ENCODE results near the gene PPAN. TPM values are rescaled to one million over a fixed set of nuclear protein-coding genes. Genes with fewer than 3 reads are reported as not detected.

The PPAN gene
- total RNA-seq, 1 experiment from 2014 or later, result 63.3 TPM

DNA sequence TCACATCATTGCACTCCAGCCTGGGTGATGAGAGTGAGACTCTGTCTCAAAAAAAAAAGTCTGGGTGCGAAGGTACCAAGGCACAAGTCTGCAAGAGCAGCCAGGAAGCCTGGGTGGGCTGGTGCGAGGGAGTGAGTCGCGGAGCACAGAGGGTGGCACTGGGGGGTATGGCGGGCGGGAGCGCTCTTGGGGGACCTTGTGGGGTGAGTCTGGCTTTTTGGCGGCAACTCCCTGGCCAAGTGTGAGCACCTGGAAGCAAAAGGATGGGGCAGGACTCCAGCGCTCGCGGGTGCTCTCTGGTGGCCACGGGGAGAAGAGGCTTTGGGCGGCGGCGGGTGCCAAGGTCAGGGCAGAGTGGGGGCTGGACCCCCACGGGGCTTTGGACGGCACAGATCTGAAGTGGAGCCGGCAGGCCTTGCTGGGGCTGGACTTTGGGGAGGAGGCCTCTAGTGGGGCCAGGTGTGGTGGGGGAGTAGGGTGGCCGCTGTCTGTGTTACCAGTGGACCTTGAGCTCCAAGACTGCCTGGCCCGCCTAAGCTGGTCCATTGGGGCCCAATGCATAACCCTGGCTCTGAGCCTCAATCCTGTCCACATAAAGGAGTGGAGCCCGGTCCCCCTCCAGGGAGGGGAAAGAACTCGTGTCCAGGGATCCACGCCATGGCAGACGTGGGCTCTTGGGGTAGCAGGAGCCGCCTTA lies 6.9 kb downstream of the PPAN start:
- TF ChIP-seq POLR2AphosphoS5 (IDR thresholded peaks at IDR 0.05; ENCODE audit: low read depth, low read length), result peak; percentile 62; the same call in 1 of the 2 replicates
- TF ChIP-seq, protein P1, sequence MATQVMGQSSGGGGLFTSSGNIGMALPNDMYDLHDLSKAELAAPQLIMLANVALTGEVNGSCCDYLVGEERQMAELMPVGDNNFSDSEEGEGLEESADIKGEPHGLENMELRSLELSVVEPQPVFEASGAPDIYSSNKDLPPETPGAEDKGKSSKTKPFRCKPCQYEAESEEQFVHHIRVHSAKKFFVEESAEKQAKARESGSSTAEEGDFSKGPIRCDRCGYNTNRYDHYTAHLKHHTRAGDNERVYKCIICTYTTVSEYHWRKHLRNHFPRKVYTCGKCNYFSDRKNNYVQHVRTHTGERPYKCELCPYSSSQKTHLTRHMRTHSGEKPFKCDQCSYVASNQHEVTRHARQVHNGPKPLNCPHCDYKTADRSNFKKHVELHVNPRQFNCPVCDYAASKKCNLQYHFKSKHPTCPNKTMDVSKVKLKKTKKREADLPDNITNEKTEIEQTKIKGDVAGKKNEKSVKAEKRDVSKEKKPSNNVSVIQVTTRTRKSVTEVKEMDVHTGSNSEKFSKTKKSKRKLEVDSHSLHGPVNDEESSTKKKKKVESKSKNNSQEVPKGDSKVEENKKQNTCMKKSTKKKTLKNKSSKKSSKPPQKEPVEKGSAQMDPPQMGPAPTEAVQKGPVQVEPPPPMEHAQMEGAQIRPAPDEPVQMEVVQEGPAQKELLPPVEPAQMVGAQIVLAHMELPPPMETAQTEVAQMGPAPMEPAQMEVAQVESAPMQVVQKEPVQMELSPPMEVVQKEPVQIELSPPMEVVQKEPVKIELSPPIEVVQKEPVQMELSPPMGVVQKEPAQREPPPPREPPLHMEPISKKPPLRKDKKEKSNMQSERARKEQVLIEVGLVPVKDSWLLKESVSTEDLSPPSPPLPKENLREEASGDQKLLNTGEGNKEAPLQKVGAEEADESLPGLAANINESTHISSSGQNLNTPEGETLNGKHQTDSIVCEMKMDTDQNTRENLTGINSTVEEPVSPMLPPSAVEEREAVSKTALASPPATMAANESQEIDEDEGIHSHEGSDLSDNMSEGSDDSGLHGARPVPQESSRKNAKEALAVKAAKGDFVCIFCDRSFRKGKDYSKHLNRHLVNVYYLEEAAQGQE (IDR thresholded peaks at IDR 0.05; ENCODE audit: insufficient read depth in 1 of 2, low read depth in 2 of 2, low read length in 1 of 2), result no peak
- TF ChIP-seq, protein P2, sequence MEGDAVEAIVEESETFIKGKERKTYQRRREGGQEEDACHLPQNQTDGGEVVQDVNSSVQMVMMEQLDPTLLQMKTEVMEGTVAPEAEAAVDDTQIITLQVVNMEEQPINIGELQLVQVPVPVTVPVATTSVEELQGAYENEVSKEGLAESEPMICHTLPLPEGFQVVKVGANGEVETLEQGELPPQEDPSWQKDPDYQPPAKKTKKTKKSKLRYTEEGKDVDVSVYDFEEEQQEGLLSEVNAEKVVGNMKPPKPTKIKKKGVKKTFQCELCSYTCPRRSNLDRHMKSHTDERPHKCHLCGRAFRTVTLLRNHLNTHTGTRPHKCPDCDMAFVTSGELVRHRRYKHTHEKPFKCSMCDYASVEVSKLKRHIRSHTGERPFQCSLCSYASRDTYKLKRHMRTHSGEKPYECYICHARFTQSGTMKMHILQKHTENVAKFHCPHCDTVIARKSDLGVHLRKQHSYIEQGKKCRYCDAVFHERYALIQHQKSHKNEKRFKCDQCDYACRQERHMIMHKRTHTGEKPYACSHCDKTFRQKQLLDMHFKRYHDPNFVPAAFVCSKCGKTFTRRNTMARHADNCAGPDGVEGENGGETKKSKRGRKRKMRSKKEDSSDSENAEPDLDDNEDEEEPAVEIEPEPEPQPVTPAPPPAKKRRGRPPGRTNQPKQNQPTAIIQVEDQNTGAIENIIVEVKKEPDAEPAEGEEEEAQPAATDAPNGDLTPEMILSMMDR (IDR thresholded peaks at IDR 0.05), result peak; percentile 85
- TF ChIP-seq TCF7L2 (IDR thresholded peaks at IDR 0.05; ENCODE audit: low read depth, low read length), result no peak
- TF ChIP-seq SIN3A (IDR thresholded peaks at IDR 0.05; ENCODE audit: borderline replicate concordance, insufficient read depth, low read depth, low read length), result peak; percentile 41; the same call in 1 of the 2 replicates
- intact Hi-C loops (cut with micrococcal nuclease; ENCODE audit: unreplicated experiment), result no loop called here

DNA sequence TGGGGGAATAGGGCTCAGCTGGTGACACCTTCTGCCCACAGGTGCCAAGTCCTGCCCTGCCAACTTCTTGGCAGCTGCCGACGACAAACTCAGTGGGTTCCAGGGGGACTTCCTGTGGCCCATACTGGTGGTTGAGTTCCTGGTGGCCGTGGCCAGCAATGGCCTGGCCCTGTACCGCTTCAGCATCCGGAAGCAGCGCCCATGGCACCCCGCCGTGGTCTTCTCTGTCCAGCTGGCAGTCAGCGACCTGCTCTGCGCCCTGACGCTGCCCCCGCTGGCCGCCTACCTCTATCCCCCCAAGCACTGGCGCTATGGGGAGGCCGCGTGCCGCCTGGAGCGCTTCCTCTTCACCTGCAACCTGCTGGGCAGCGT lies 7.4 kb downstream of the PPAN start:
- DNase-seq (ENCODE audit: low read depth, low spot score) (no peak), ATAC-seq (peak; percentile 12)
- Histone ChIP-seq H3K27ac (ENCODE audit: low read length) (no peak overlapping the region), H3K27me3 (ENCODE audit: control insufficient read depth, insufficient read depth, low read length) (no peaks in the 10 kb centered on the region), H3K4me3 (ENCODE audit: low read depth in 2 of 2, low read length in 2 of 2) (no peak overlapping the region), H3K9me3 (ENCODE audit: control insufficient read depth, insufficient read depth, low read depth, low read length) (no peaks in the 10 kb centered on the region), H3K4me1 (ENCODE audit: control insufficient read depth, insufficient read depth, low read length) (peaks cover 8% of the 10 kb centered on the region), H3K36me3 (ENCODE audit: control insufficient read depth, insufficient read depth, low read length) (peaks cover 4% of the 10 kb centered on the region)
- POLR2A ChIA-PET, result interaction anchor here (0.5 kb wide), 2 partner anchors 253 to 469 kb away, joined by 3 to 4 read pairs; no protein-coding TSS in a partner anchor
- CTCF ChIA-PET, result interaction anchor here (0.8 kb wide), 1 partner anchor 40 kb away, joined by 3 read pairs; no protein-coding TSS in a partner anchor
- BruUV-seq (replicated peaks), result no TSS peak
- in situ Hi-C loops (cut with HindIII; ENCODE audit: low pct_unique_long_range_greater_than_20kb, low sequenced_read_pairs) (no loop called here), intact Hi-C loops (cut with micrococcal nuclease; ENCODE audit: unreplicated experiment) (no loop called here)
- TF ChIP-seq SIN3A (IDR thresholded peaks at IDR 0.05; ENCODE audit: borderline replicate concordance, insufficient read depth, low read depth, low read length) (no peak), POLR2AphosphoS5 (IDR thresholded peaks at IDR 0.05; ENCODE audit: low read depth, low read length) (peak; percentile 71)

More for the DNA sequence above, 6.9 kb downstream of the PPAN start:
- ATAC-seq, result peak; percentile 61
- no peak overlapping the region for H3K4me3 ChIP-seq (ENCODE audit: low read depth in 2 of 2, low read length in 2 of 2)
- no peaks in the 10 kb centered on the region for H3K27me3 ChIP-seq (ENCODE audit: control insufficient read depth, insufficient read depth, low read length)
- in situ Hi-C loops (cut with HindIII; ENCODE audit: low pct_unique_long_range_greater_than_20kb, low sequenced_read_pairs), result no loop called here
- no peaks in the 10 kb centered on the region for H3K9me3 ChIP-seq (ENCODE audit: control insufficient read depth, insufficient read depth, low read depth, low read length)
- peaks cover 4% of the 10 kb centered on the region for H3K36me3 ChIP-seq (ENCODE audit: control insufficient read depth, insufficient read depth, low read length)
- ChIA-PET CTCF (interaction anchor here (0.8 kb wide), 1 partner anchor 39 kb away, joined by 3 read pairs; no protein-coding TSS in a partner anchor), POLR2A (interaction anchor here (0.5 kb wide), 2 partner anchors 253 to 468 kb away, joined by 3 to 4 read pairs; no protein-coding TSS in a partner anchor)
- BruUV-seq (replicated peaks), result no TSS peak
- H3K4me1 ChIP-seq (ENCODE audit: control insufficient read depth, insufficient read depth, low read length), result peaks cover 8% of the 10 kb centered on the region
- H3K27ac ChIP-seq (ENCODE audit: low read length), result no peak overlapping the region; the same call in 1 of the 2 replicates
- DNase-seq (ENCODE audit: low read depth, low spot score), result no peak
